HG03025 (cell line): Measurements from ENCODE around the gene ARX.

ENCODE experiments used
- ATAC-seq: cut with Tn5 transposase; IDR thresholded peaks from one replicate; pipeline ENCODE4 v1.9.1; 2021; ENCODE audit warnings: mild to moderate bottlenecking, moderate library complexity; ENCODE audit not compliant: unreplicated experiment, low FRiP score

The ARX gene

DNA sequence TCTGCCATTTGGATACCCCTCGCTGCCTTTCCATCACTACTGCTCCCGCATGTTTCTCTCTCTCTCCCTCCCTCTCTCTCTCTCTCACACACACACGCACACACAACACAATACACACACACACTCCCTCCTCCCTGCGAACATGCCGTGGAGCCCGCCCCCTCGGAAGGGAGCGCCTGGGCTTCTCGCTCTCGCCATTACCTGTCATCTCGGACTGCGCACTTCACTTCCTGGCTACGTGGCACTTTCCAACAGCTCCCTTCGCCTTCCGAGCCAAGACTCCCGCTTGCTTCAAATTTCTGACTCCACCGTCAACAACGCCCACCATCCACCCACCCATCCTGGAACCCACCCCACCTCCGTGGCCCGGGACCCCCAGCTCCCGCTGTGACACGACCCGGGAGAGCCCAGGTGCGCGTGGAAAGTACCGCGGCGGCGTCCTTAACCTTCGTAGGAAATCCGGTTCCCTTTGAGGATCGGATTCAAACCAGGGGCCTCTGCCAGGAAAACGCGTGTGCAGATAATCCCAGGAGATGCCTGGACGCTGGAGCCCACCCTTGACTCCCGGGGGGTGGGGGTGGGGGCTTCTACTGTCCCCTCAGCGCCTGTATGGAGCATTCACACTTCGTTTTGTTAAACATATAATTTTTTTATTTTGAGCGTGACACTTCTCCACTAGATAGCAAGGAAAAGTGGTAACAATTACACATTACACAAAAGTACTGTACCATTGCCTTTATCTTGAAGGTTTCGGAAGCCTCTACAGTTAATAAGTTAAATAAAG lies 12.5 kb downstream of the ARX start:
- no peak for ATAC-seq

- ATAC-seq, result no peak
Measured at GRCh38 chrX:25002661-25003020, 13.1 kb downstream of the ARX start.

GRCh38 chrX:25001808-25002660 lies 13.7 kb downstream of the ARX start:
- no peak for ATAC-seq

- no peak for ATAC-seq
Measured at GRCh38 chrX:24999511-24999910, 16.3 kb downstream of the ARX start.

DNA sequence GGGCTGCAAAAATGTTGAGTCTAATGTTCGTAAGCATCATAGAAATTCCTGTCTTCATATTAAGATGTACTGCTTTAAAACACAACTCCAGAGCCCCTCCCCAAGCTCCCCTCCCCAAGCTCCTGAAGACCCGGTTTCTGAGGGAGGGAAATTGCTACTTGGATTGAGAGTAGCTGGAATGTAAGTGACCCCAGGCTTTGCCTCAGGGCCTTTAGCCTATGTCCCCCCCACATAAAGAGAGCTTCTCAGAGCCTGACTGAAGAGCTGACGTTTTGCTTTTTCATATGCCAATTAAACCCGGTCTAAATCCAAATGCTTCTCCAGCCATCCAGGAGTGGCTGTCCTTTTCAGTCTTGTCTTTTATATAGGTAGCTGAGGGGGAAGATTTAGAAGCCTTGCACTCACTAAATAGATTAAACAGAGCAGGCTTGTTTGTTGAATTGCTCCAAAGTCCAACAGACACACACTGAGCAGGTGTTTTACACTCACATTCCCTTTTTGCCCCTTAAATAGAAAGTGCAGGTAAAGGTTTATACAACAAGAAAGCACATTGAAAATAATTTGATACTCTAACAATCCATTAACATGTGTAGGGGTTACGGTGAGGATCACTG lies 19.6 kb downstream of the ARX start:
- ATAC-seq, result no peak

- ATAC-seq, result no peak
Measured at GRCh38 chrX:24993879-24994278, 21.9 kb downstream of the ARX start.

- no peak for ATAC-seq
Measured at GRCh38 chrX:24990535-24990934, 25.2 kb downstream of the ARX start.

GRCh38 chrX:24988314-24988713 lies 27.5 kb downstream of the ARX start:
- no peak for ATAC-seq

DNA sequence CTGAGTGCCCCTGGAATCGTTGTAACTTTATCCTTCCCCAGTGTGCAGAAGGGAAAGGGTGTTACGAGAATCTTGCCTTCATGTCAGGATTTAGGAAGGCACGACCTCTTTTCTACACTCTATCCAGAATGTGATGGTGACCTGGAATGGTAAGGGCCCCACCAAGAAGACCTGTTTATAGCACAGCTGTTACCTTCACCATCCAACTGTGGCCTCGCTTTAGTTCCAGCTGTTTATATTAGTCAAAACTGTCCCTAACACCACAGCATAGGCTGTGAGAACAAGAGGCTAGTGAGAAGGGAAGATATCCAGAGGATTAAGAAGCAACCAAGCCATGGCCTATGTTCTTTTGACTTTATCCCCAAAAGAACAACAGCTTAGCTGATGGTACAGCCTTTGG lies 28.0 kb downstream of the ARX start:
- ATAC-seq, result no peak

GRCh38 chrX:24985120-24985519 lies 30.6 kb downstream of the ARX start:
- ATAC-seq, result no peak

DNA sequence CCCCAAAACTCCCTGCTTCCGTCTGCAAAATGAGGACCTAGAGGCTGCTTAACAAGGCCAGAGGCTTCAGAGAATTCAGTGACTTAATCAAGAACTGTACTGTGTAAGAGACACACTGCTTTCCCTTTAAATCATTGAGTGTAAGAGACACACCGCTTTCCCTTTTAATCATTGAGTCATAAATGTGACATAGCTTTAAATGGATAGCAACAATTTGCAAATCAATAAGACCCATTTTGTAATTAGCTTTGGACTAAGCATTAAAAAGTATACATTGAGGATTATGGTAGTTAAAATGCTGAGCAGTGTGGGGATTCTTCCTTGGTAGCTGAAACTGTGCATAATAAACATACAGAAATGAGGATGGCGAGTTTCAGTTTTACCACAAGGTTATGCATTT lies 31.8 kb downstream of the ARX start:
- no peak for ATAC-seq

GRCh38 chrX:24982306-24982965 lies 33.3 kb downstream of the ARX start:
- no peak for ATAC-seq

GRCh38 chrX:24981030-24981429 lies 34.7 kb downstream of the ARX start:
- ATAC-seq, result no peak

DNA sequence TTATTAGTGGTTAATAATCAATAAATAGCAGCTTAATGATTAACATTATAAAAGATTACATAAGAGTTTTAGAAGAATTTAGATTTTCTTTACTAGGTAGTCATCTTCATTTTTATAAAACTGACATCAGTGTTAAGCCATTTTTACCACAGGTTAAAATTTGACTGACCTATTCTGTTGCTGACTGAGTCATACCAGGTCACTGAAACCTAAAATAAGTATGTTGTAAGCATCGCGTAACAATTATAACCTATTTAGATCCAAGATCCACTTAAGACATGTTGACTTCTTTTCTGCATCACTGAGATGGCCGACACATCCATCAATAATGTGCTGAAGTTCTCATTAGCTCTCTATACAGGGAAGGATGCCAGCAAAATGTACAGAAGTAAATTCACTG lies 36.7 kb downstream of the ARX start:
- no peak for ATAC-seq

DNA sequence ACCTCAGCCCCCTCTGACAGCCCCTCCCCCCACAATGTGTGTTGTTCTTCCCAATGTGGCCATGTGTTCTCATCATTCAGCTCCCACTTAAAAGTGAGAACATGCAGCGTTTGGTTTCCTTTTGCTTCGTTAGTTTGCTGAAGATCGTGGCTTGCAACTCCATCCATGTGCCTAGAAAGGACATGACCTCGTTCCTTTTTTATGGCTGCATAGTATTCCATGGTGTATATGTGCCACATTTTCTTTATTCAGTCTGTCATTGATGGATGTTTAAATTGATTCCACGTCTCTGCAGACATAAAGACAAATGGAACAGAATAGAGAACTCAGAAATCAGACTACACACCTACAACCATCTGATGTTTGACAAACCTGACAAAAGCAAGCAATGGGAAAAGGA lies 46.0 kb downstream of the ARX start:
- ATAC-seq, result no peak

GRCh38 chrX:24965372-24965771 lies 50.4 kb downstream of the ARX start:
- no peak for ATAC-seq

DNA sequence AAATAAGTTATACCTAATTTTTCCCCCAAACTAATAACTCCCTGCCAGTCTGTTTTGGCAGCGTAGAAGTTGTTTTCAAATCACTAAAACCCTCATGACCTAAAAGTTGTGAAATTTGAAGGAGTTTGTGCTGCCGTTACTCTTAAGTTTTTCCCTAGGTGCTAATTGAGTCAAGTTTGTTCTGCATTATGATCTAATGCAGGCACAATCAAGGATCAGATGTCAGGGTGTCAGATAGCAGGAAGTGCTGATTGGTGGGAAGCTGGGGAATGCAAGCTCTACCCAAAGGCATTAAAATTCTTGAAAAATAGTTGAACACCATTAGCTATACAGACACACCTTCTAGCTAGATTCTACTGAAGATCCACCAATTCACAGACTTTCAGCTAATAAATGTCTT lies 51.9 kb downstream of the ARX start:
- no peak for ATAC-seq

DNA sequence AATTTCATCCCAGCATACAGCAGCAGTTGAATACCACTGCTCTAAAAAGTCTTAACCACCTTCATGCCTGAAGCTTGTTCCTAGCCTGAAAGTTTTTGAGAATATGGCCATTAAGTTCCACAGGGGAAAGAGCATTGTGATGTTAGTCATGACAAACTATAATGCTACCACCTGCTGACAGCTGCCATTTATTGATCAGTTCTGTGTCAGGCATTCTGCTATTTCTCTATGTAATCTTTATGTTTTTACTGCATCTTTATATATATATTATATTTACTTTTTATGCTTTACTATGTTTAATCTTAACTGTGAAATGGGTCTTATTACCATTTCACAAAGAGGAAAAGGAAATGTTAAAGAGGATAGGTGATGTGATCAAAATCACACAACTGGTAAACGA lies 54.0 kb downstream of the ARX start:
- no peak for ATAC-seq

DNA sequence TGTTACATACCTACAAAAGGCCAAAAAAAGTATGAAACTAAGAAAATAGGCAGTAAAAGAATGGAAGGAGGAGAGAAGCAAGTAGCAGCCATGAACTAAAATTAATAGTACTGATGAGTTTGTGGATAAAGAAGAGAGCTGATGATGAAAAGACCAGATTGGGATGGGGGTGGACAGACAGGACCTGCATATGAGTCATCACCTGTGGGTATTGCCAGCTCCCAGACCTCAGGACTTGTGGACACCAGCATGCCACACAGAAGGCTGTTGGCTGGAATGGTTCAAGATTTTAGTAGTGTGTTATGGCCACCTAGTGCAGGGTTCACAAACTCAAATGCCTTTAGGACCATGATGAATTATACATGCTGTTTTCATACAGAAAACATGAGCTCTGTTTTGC lies 58.9 kb downstream of the ARX start:
- ATAC-seq, result no peak

GRCh38 chrX:24955372-24955930 lies 60.3 kb downstream of the ARX start:
- ATAC-seq, result no peak

GRCh38 chrX:24954732-24955131 lies 61.0 kb downstream of the ARX start:
- no peak for ATAC-seq
